Measurements from ENCODE around the gene DOP1B.

Gene DOP1B

DNA sequence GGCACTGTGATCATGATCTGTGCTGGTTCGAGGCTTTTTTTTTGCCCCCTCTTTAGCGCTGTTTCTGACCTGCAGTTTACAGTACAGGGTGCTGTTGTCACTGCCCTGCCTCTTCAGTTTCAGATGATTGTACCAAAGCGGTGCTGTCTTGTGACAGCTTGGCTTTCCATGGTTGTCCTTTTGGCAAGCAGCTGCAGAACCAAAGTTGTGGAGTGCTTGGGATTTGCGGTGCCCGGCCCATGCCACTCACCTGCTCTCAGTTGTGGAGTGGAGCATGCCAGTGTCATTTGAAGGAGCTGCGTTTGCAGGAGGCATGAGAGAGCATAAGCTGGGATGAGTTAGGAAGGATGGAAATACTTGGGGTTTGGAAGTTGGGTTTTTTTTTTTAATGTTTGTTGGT, 48.4 kb downstream of the DOP1B start:
- no peak overlapping the region for H3K27ac ChIP-seq (ENCODE audit: low read length)
- H2AFZ ChIP-seq (ENCODE audit: low read length), result no peak overlapping the region
- no peaks in the 10 kb centered on the region for H3K79me2 ChIP-seq (ENCODE audit: low read length)
- H4K20me1 ChIP-seq (ENCODE audit: insufficient read depth, low read length), result no peaks in the 10 kb centered on the region
- DNase-seq, result no peak
- no peak overlapping the region for H3K4me3 ChIP-seq (ENCODE audit: low read length)
- no peaks in the 10 kb centered on the region for H3F3A ChIP-seq (ENCODE audit: insufficient read depth, low read length)
- H3K9me3 ChIP-seq (replicated peaks; ENCODE audit: insufficient read depth, low read length), result no peaks in the 10 kb centered on the region
- H3K27me3 ChIP-seq (replicated peaks; ENCODE audit: insufficient read depth, low read length), result no peaks in the 10 kb centered on the region
- H3K4me1 ChIP-seq (ENCODE audit: low read length), result peaks cover 13% of the 10 kb centered on the region
- TF ChIP-seq, protein P1, sequence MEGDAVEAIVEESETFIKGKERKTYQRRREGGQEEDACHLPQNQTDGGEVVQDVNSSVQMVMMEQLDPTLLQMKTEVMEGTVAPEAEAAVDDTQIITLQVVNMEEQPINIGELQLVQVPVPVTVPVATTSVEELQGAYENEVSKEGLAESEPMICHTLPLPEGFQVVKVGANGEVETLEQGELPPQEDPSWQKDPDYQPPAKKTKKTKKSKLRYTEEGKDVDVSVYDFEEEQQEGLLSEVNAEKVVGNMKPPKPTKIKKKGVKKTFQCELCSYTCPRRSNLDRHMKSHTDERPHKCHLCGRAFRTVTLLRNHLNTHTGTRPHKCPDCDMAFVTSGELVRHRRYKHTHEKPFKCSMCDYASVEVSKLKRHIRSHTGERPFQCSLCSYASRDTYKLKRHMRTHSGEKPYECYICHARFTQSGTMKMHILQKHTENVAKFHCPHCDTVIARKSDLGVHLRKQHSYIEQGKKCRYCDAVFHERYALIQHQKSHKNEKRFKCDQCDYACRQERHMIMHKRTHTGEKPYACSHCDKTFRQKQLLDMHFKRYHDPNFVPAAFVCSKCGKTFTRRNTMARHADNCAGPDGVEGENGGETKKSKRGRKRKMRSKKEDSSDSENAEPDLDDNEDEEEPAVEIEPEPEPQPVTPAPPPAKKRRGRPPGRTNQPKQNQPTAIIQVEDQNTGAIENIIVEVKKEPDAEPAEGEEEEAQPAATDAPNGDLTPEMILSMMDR (IDR thresholded peaks at IDR 0.05; ENCODE audit: low read length), result no peak
- TF ChIP-seq EZH2phosphoT487 (IDR thresholded peaks at IDR 0.05; ENCODE audit: low read length), result no peak
- no peak for TF ChIP-seq EZH2 (optimal IDR thresholded peaks at IDR 0.05; ENCODE audit: low read depth, low read length)
- no peak overlapping the region for H3K9ac ChIP-seq (ENCODE audit: low read length)
- no peak overlapping the region for H3K4me2 ChIP-seq (ENCODE audit: low read depth, low read length)
- H3K9me2 ChIP-seq (replicated peaks; ENCODE audit: insufficient read depth, low read length), result no peaks in the 10 kb centered on the region
- H3K36me3 ChIP-seq (replicated peaks; ENCODE audit: insufficient read depth, low read length), result no peaks in the 10 kb centered on the region

GRCh38 chr21:36205962-36206361, 49.3 kb downstream of the DOP1B start:
- no peaks in the 10 kb centered on the region for H4K20me1 ChIP-seq (ENCODE audit: insufficient read depth, low read length)
- no peaks in the 10 kb centered on the region for H3K9me2 ChIP-seq (replicated peaks; ENCODE audit: insufficient read depth, low read length)
- TF ChIP-seq, protein P1 (IDR thresholded peaks at IDR 0.05; ENCODE audit: low read length), result no peak
- TF ChIP-seq EZH2 (optimal IDR thresholded peaks at IDR 0.05; ENCODE audit: low read depth, low read length), result no peak
- no peak for TF ChIP-seq EZH2phosphoT487 (IDR thresholded peaks at IDR 0.05; ENCODE audit: low read length)
- H3K4me3 ChIP-seq (ENCODE audit: low read length), result no peak overlapping the region
- H2AFZ ChIP-seq (ENCODE audit: low read length), result no peak overlapping the region
- H3K27me3 ChIP-seq (replicated peaks; ENCODE audit: insufficient read depth, low read length), result no peaks in the 10 kb centered on the region
- H3K79me2 ChIP-seq (ENCODE audit: low read length), result no peaks in the 10 kb centered on the region
- peaks cover 13% of the 10 kb centered on the region for H3K4me1 ChIP-seq (ENCODE audit: low read length)
- H3F3A ChIP-seq (ENCODE audit: insufficient read depth, low read length), result no peaks in the 10 kb centered on the region
- H3K9ac ChIP-seq (ENCODE audit: low read length), result no peak overlapping the region
- H3K9me3 ChIP-seq (replicated peaks; ENCODE audit: insufficient read depth, low read length), result no peaks in the 10 kb centered on the region
- no peak overlapping the region for H3K4me2 ChIP-seq (ENCODE audit: low read depth, low read length)
- H3K36me3 ChIP-seq (replicated peaks; ENCODE audit: insufficient read depth, low read length), result no peaks in the 10 kb centered on the region
- no peak for DNase-seq
- H3K27ac ChIP-seq (ENCODE audit: low read length), result no peak overlapping the region

All from MM.1S (cell line).